OCI-LY1 (cell line): ENCODE results near the gene SNX5.

Source experiments
- CTCF ChIP-seq: fragments of 200-600 bp; sonication (generic), shearing (Covaris generic); IDR thresholded peaks from 2 replicates; pipeline ENCODE4 v1.5.1; 2017; ENCODE audit warnings: mild to moderate bottlenecking, antibody characterized with exemption, low read length, moderate library complexity, mixed read lengths
- EZH2 ChIP-seq: fragments of 200-600 bp; sonication (generic), shearing (Covaris generic); IDR thresholded peaks from 2 replicates; pipeline ENCODE4 v1.8.0; 2017; ENCODE audit warnings: borderline replicate concordance, mixed run types, mild to moderate bottlenecking, antibody characterized with exemption, low read length, moderate library complexity, mixed read lengths

- TF ChIP-seq CTCF (no peak), EZH2 (no peak)
Observed at GRCh38 chr20:18011482-18011881, 42.9 kb upstream of the SNX5 start.
